Epithelial cell of proximal tubule (primary cell): ENCODE results near the gene NR3C2. TPM values are rescaled to one million over a fixed set of nuclear protein-coding genes. Genes with fewer than 3 reads are reported as not detected.
"Not testable (repeated sequence)": the region's sequence is repeated elsewhere in the genome, so short reads cannot be mapped to it uniquely, and the experiment has no call there.

ENCODE experiments used
- DNase-seq: peaks from one replicate; pipeline ENCODE4 v3.0.0-alpha.2; 2011; ENCODE audit warnings: low read depth
- H3K4me3 ChIP-seq: 2 replicates; pipeline ENCODE4 v1.5.1; 2011; ENCODE audit warnings: low read depth, mild to moderate bottlenecking, low read length
- total RNA-seq: library from RNA; depleted of rRNA; stranded (reverse); fragments of >200 nt; gene quantifications from 2 replicates; pipeline ENCODE4 v1.2.3, GENCODE V29; 2015
- TF ChIP-seq, protein P1 (sequence below): conservative IDR thresholded peaks from 2 replicates; pipeline ENCODE4 v1.5.1; 2012; ENCODE audit warnings: low read depth, mild to moderate bottlenecking, low read length

The NR3C2 gene
- total RNA-seq, 1 donor from 2014 or later: 0.98 TPM

DNA sequence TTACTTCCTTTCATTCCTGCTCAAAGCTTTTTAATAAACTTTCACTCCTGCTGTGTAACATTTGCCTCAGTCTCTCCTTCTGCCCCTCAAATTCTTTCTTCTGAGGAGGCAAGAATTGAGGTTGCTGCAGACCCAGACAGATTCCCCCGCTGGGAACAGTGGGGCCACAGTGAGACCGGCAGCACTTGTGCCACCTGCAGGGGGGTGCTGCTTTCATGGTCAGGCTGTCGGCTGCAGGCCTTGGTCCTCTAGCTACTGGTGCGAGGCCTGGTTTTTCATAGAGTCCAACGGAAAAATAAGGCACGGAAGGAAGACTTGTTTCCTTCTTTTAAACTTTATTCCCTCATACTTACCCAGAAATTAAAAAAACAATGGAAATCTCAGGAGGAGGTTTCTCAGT lies 296.7 kb downstream of the NR3C2 start:
- DNase-seq: no peak
- TF ChIP-seq, protein P1, sequence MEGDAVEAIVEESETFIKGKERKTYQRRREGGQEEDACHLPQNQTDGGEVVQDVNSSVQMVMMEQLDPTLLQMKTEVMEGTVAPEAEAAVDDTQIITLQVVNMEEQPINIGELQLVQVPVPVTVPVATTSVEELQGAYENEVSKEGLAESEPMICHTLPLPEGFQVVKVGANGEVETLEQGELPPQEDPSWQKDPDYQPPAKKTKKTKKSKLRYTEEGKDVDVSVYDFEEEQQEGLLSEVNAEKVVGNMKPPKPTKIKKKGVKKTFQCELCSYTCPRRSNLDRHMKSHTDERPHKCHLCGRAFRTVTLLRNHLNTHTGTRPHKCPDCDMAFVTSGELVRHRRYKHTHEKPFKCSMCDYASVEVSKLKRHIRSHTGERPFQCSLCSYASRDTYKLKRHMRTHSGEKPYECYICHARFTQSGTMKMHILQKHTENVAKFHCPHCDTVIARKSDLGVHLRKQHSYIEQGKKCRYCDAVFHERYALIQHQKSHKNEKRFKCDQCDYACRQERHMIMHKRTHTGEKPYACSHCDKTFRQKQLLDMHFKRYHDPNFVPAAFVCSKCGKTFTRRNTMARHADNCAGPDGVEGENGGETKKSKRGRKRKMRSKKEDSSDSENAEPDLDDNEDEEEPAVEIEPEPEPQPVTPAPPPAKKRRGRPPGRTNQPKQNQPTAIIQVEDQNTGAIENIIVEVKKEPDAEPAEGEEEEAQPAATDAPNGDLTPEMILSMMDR: no peak
- H3K4me3 ChIP-seq: no peak overlapping the region

DNA sequence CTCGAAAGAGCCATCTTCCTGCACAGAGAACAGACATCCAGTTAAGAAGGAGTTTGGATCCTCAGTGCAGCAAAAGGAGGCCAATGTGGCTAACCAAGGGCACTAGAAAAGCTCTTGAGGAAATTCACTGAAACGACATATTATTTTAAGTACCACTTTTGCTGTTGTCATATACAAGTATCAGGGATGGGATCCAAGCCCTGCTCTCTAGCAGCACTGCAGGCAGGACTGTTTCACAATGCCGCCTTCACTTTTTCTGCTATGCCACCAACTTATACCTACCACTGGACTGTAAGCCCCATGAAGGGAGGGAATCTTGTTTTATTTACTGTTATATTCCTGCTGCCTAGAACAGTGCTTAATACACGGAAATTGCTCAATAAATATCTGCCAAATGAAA lies 299.0 kb downstream of the NR3C2 start:
- DNase-seq: no peak
- TF ChIP-seq, protein P1: no peak
- no peak overlapping the region for H3K4me3 ChIP-seq

DNA sequence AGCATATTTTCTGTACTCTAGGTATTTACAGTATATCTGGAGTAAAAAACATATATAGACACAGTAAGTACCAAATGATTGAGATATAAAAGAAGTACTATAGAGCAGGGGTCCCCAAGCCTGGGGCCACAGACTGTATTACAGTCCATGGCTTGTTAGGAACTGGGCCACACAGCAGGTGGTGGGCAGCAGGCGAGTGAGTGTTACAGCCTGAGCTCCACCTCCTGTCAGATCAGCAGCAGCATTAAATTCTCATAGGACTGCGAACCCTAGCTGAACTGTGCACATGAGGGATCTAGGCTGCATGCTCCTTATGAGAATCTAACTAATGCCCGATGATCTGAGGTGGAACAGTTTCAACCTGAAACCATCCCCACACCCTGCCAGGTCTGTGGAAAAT lies 300.7 kb downstream of the NR3C2 start:
- no peak overlapping the region for H3K4me3 ChIP-seq
- TF ChIP-seq, protein P1: no peak
- no peak for DNase-seq

DNA sequence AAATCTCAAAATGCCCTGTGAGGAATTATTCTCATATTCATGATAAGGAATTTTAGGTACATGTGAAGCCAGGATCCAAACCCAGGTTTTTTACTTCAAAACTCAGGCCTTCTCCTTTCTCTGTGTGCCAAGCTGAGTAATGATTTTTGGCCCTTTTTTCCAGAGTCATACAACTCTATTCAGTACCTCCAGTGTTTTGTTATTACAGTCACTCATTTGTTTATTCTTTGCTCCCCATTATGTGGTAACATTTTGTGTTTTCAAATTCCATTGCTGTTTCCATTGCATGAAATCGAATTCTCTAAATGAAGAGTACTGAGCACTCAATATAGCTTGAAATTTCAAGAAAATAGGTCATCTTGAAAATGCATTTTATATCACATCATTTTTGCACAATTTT lies 315.4 kb downstream of the NR3C2 start:
- no peak overlapping the region for H3K4me3 ChIP-seq
- TF ChIP-seq, protein P1: no peak
- no peak for DNase-seq

DNA sequence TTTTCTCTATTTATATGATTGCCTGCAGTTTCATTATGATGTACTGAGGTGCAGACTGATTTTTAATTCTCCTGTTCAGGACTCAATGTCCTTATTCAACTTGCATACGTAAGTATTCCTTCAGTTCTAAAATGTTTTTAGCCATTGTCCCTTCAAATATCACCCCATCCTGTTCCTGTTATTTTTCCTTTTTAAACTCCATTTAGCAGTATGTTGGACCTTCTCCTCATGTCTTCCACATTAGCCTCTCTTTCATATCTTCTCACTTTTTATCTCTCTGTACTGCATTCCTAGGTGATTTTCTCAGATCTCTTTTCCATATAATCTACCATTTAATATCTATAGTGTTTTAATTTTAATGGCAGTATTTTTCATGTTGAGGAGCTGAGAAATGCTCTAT lies 317.7 kb downstream of the NR3C2 start:
- DNase-seq: no peak
- TF ChIP-seq, protein P1: no peak
- no peak overlapping the region for H3K4me3 ChIP-seq

DNA sequence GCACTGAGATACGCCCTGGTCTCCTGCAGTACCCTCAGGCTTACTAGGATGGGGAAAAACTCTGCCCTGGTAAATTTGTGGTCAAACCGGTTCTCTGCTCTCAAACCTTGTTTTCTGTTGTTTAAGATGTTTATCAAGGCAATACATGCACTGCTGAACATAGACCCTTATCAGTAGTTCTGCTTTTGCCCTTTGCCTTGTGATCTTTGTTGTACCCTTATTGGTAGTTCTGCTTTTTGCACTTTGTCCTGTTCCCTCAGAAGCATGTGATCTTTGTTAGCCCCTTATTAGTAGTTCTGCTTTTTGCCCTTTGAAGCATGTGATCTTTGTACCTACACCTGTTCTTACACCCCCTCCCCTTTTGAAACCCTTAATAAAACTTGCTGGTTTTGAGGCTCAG lies 319.1 kb downstream of the NR3C2 start:
- not testable (repeated sequence) for H3K4me3 ChIP-seq

DNA sequence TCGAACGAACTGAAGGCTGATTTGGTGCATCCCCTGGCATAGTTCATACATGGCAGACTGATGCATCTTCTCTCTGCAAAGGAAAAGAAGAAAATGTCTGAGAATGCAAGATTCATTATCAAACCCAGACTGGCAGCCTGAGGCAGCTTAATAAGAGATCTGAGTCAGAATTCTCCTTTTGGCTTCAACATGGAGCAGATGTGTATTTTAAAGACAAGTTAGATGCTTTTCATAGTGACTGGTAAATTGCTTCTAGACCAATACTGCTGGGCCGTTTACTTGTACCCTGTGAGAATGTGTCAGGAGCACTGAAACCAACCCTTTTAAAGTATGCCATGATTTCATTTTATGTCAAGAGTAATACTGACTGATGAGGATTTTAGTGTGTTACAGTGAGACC lies 322.0 kb downstream of the NR3C2 start:
- no peak overlapping the region for H3K4me3 ChIP-seq
- DNase-seq: no peak
- TF ChIP-seq, protein P1: no peak

More for the DNA sequence above, 319.1 kb downstream of the NR3C2 start:
- not testable (repeated sequence) for DNase-seq

DNA sequence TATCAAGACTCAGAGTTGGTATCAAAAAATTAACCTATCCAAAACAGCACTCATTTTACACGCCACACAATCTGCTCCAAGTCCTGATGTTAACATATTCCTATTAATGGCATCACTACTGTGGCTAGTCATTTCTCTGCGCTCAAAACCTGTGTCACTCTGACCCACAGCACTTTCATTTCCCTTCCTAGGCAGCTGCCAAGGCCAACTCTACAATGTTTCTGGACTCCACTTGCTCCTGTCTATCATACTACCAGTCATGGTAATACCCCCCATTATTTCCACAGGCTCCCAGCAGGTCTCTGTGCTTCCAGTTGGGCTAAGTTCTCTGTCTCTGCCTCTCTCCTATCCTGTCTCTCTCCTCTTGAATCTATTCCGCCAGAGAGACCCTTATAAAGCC lies 323.6 kb downstream of the NR3C2 start:
- TF ChIP-seq, protein P1: no peak
- H3K4me3 ChIP-seq: no peak overlapping the region
- DNase-seq: no peak
